T-helper 2 cell (primary cell): ENCODE results near the gene DNASE1L1.
A peak's percentile ranks its signal among the peaks of the same experiment; 100 is the strongest.
"Not testable (repeated sequence)": the region's sequence is repeated elsewhere in the genome, so short reads cannot be mapped to it uniquely, and the experiment has no call there.

Experiments
- DNase-seq, 5 experiments: peaks; one replicate each; pipeline versions ENCODE4 v3.0.0 to v3.0.0-alpha.2; 2012 to 2022

DNASE1L1 gene

GRCh38 chrX:154403858-154404257 is 5.2 kb downstream of the DNASE1L1 start:
- no peak for DNase-seq

- DNase-seq = no peak
Observed at GRCh38 chrX:154403192-154403591, 5.9 kb downstream of the DNASE1L1 start.

GRCh38 chrX:154402622-154403127 is 6.4 kb downstream of the DNASE1L1 start:
- DNase-seq = no peak

- no peak for DNase-seq
Observed at GRCh38 chrX:154401918-154402621, 7.0 kb downstream of the DNASE1L1 start.

GRCh38 chrX:154401045-154401799 is 7.8 kb downstream of the DNASE1L1 start:
- DNase-seq = peak in 2 of 5 experiments; percentile 10 to 18

- not testable (repeated sequence) for DNase-seq
Observed at GRCh38 chrX:154400369-154400817, 8.7 kb downstream of the DNASE1L1 start.

GRCh38 chrX:154399527-154400368 is 9.3 kb downstream of the DNASE1L1 start:
- peak in 4 of 5 experiments; percentile 7 to 53 (median 24) for DNase-seq

GRCh38 chrX:154398668-154399526 is 10.2 kb downstream of the DNASE1L1 start:
- peak; percentile 46 to 91 (median 68) for DNase-seq

GRCh38 chrX:154397888-154398667 is 11.0 kb downstream of the DNASE1L1 start, which contains the start of gene RPL10:
RPL10 (plus strand) TSS chrX:154398377; CDS start chrX:154398520, 143 bp downstream.
- peak; percentile 63 to 97 (median 82) for DNase-seq

GRCh38 chrX:154396973-154397887 is 11.8 kb downstream of the DNASE1L1 start:
- DNase-seq = peak in 4 of 5 experiments; percentile 31 to 74 (median 50)

GRCh38 chrX:154396363-154396762 is 12.7 kb downstream of the DNASE1L1 start:
- not testable (repeated sequence) for DNase-seq

- DNase-seq = peak in 1 of 5 experiments; percentile 62
Observed at GRCh38 chrX:154389812-154390747, 19.0 kb downstream of the DNASE1L1 start.

GRCh38 chrX:154388649-154389048 is 20.4 kb downstream of the DNASE1L1 start:
- DNase-seq = not testable (repeated sequence)

GRCh38 chrX:154388094-154388493 is 21.0 kb downstream of the DNASE1L1 start:
- DNase-seq = not testable (repeated sequence)

- no peak for DNase-seq
Observed at GRCh38 chrX:154384284-154384892, 24.7 kb downstream of the DNASE1L1 start.

GRCh38 chrX:154383359-154384283 is 25.4 kb downstream of the DNASE1L1 start:
- no peak for DNase-seq
